Neural cell (in vitro differentiated cells): Measurements from ENCODE around the gene FOXA3. TPM values are rescaled to one million over a fixed set of nuclear protein-coding genes. Genes with fewer than 3 reads are reported as not detected.

Source experiments
- H2AFZ ChIP-seq: fragments of 200-600, 300-800 bp; sonication (generic), shearing (Covaris generic); 2 replicates; pipeline ENCODE4 v1.6.0; 2014; ENCODE audit warnings: low read depth, mild to moderate bottlenecking, antibody characterized with exemption, low read length, moderate library complexity
- H3F3A ChIP-seq: fragments of 200-600 bp; shearing (Covaris generic); 2 replicates; pipeline ENCODE4 v1.6.1; 2016; ENCODE audit warnings: mild to moderate bottlenecking, moderate library complexity, mixed read lengths, antibody characterized with exemption, low read length; ENCODE audit not compliant: insufficient read depth, poor library complexity, severe bottlenecking
- H3K27ac ChIP-seq: fragments of 200-600, 300-800 bp; sonication (generic), shearing (Covaris generic); 2 replicates; pipeline ENCODE4 v1.5.1; 2014; ENCODE audit warnings: mild to moderate bottlenecking, low read length, moderate library complexity
- H3K27me3 ChIP-seq: fragments of 300-800, 200-600 bp; sonication (generic), shearing (Covaris generic); 2 replicates; pipeline ENCODE4 v1.6.0; 2014; ENCODE audit warnings: mild to moderate bottlenecking, low read depth, low read length, moderate library complexity; ENCODE audit not compliant: insufficient read depth
- H3K36me3 ChIP-seq: fragments of 300-800, 200-600 bp; sonication (generic), shearing (Covaris generic); 2 replicates; pipeline ENCODE4 v1.5.1; 2014; ENCODE audit warnings: mild to moderate bottlenecking, antibody characterized with exemption, low read length, moderate library complexity; ENCODE audit not compliant: insufficient read depth
- H3K4me2 ChIP-seq: fragments of 300-800, 200-600 bp; sonication (generic), shearing (Covaris generic); 2 replicates; pipeline ENCODE4 v1.6.0; 2014; ENCODE audit warnings: mild to moderate bottlenecking, low read length
- H3K4me3 ChIP-seq: fragments of 300-800, 200-600 bp; sonication (generic), shearing (Covaris generic); 2 replicates; pipeline ENCODE4 v1.5.1; 2014; ENCODE audit warnings: mild to moderate bottlenecking, low read length, moderate library complexity
- H3K79me2 ChIP-seq: fragments of 200-600 bp; shearing (Covaris generic); replicated peaks from 2 replicates; pipeline ENCODE4 v1.6.0; 2014; ENCODE audit warnings: mild to moderate bottlenecking, low read length, moderate library complexity; ENCODE audit not compliant: insufficient read depth
- H3K9ac ChIP-seq: fragments of 300-800, 200-600 bp; sonication (generic), shearing (Covaris generic); 2 replicates; pipeline ENCODE4 v1.6.1; 2016; ENCODE audit warnings: mild to moderate bottlenecking, low read length, mixed read lengths
- H3K9me2 ChIP-seq: fragments of 200-600 bp; shearing (Covaris generic); 2 replicates; pipeline ENCODE4 v1.6.1; 2016; ENCODE audit warnings: mild to moderate bottlenecking, low read length, mixed read lengths; ENCODE audit not compliant: insufficient read depth
- H3K9me3 ChIP-seq: fragments of 200-600, 300-800 bp; sonication (generic), shearing (Covaris generic); 2 replicates; pipeline ENCODE4 v1.6.1; 2016; ENCODE audit warnings: mild to moderate bottlenecking, mixed run types, low read length, moderate library complexity, mixed read lengths
- H4K20me1 ChIP-seq: fragments of 200-600 bp; shearing (Covaris generic); 2 replicates; pipeline ENCODE4 v1.6.1; 2016; ENCODE audit warnings: mild to moderate bottlenecking, mixed run types; ENCODE audit not compliant: insufficient read depth
- CTCF ChIP-seq: fragments of 450-650 bp; IDR thresholded peaks from 2 replicates; pipeline ENCODE4 v1.5.1; 2014; ENCODE audit warnings: antibody characterized with exemption, mild to moderate bottlenecking, moderate library complexity; ENCODE audit not compliant: poor library complexity, severe bottlenecking
- EP300 ChIP-seq: fragments of 450-650 bp; conservative IDR thresholded peaks from 2 replicates; pipeline ENCODE4 v1.6.1; 2014; ENCODE audit warnings: antibody characterized with exemption, mild to moderate bottlenecking, moderate library complexity; ENCODE audit not compliant: poor library complexity, severe bottlenecking
- EZH2 ChIP-seq: fragments of 200-600, 300-800 bp; shearing (Covaris generic), sonication (generic); IDR thresholded peaks from 2 replicates; pipeline ENCODE4 v1.6.1; 2014; ENCODE audit warnings: antibody characterized with exemption, low read length, borderline replicate concordance, mild to moderate bottlenecking; ENCODE audit not compliant: insufficient read depth, poor library complexity, severe bottlenecking
- MXI1 ChIP-seq: fragments of 450-650 bp; conservative IDR thresholded peaks from 2 replicates; pipeline ENCODE4 v1.6.1; 2014; ENCODE audit warnings: antibody characterized with exemption, mild to moderate bottlenecking; ENCODE audit not compliant: poor library complexity, severe bottlenecking
- POLR2AphosphoS5 ChIP-seq: IDR thresholded peaks from 2 replicates; pipeline ENCODE4 v1.6.1; 2012
- RAD21 ChIP-seq: fragments of 450-650 bp; conservative IDR thresholded peaks from 2 replicates; pipeline ENCODE4 v1.6.1; 2014; ENCODE audit warnings: antibody characterized with exemption, mild to moderate bottlenecking, moderate library complexity
- SMC3 ChIP-seq: fragments of 450-650 bp; conservative IDR thresholded peaks from 2 replicates; pipeline ENCODE4 v1.6.1; 2014; ENCODE audit warnings: antibody characterized with exemption, mild to moderate bottlenecking, moderate library complexity; ENCODE audit not compliant: poor library complexity
- TAF1 ChIP-seq: IDR thresholded peaks from 2 replicates; pipeline ENCODE4 v1.6.1; 2012; ENCODE audit warnings: low read depth
- polyA plus RNA-seq: library from polyadenylated mRNA; depleted of rRNA; stranded (reverse); fragments of >200 nt; gene quantifications from 2 replicates; pipeline ENCODE4 v1.2.3, GENCODE V29; 2014
- TF ChIP-seq, protein P1 (sequence below): IDR thresholded peaks from 2 replicates; pipeline ENCODE4 v1.6.1; 2012; ENCODE audit warnings: borderline replicate concordance

FOXA3 gene
- polyA plus RNA-seq, 1 donor from 2014 or later = not detected

GRCh38 chr19:45862271-45862563, 1.9 kb upstream of the FOXA3 start:
- peaks cover 7% of the 10 kb centered on the region for H3K79me2 ChIP-seq
- peak; percentile 35 for TF ChIP-seq SMC3
- TF ChIP-seq CTCF = no peak
- no peak for TF ChIP-seq TAF1
- no peak for TF ChIP-seq POLR2AphosphoS5
- TF ChIP-seq MXI1 = no peak
- TF ChIP-seq EZH2 = no peak
- TF ChIP-seq, protein P1, sequence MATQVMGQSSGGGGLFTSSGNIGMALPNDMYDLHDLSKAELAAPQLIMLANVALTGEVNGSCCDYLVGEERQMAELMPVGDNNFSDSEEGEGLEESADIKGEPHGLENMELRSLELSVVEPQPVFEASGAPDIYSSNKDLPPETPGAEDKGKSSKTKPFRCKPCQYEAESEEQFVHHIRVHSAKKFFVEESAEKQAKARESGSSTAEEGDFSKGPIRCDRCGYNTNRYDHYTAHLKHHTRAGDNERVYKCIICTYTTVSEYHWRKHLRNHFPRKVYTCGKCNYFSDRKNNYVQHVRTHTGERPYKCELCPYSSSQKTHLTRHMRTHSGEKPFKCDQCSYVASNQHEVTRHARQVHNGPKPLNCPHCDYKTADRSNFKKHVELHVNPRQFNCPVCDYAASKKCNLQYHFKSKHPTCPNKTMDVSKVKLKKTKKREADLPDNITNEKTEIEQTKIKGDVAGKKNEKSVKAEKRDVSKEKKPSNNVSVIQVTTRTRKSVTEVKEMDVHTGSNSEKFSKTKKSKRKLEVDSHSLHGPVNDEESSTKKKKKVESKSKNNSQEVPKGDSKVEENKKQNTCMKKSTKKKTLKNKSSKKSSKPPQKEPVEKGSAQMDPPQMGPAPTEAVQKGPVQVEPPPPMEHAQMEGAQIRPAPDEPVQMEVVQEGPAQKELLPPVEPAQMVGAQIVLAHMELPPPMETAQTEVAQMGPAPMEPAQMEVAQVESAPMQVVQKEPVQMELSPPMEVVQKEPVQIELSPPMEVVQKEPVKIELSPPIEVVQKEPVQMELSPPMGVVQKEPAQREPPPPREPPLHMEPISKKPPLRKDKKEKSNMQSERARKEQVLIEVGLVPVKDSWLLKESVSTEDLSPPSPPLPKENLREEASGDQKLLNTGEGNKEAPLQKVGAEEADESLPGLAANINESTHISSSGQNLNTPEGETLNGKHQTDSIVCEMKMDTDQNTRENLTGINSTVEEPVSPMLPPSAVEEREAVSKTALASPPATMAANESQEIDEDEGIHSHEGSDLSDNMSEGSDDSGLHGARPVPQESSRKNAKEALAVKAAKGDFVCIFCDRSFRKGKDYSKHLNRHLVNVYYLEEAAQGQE = no peak
- no peak for TF ChIP-seq EP300
- TF ChIP-seq RAD21 = peak; percentile 23
- H3K4me2 ChIP-seq = peak overlapping the region; percentile 41
- no peaks in the 10 kb centered on the region for H3K9me2 ChIP-seq
- H3K27me3 ChIP-seq = peaks cover 35% of the 10 kb centered on the region
- peak overlapping the region; percentile 93 for H3K27ac ChIP-seq
- peak overlapping the region; percentile 66 for H2AFZ ChIP-seq
- H3K36me3 ChIP-seq = no peaks in the 10 kb centered on the region
- peak overlapping the region; percentile 77 for H3K4me3 ChIP-seq
- H3K9me3 ChIP-seq = no peaks in the 10 kb centered on the region
- peak overlapping the region; percentile 86 for H3K9ac ChIP-seq
- no peaks in the 10 kb centered on the region for H4K20me1 ChIP-seq
- H3F3A ChIP-seq = no peaks in the 10 kb centered on the region

GRCh38 chr19:45862564-45863334, 1.4 kb upstream of the FOXA3 start, which contains the start of gene SYMPK:
Gene SYMPK, minus strand, starts transcription at chr19:45863147. Its CDS starts 8,652 bp downstream, at chr19:45854495.
- H4K20me1 ChIP-seq = no peaks in the 10 kb centered on the region
- peak within 1 kb of the TSS; percentile 66 for H2AFZ ChIP-seq
- H3F3A ChIP-seq = no peaks in the 10 kb centered on the region
- H3K4me3 ChIP-seq = peak within 1 kb of the TSS; percentile 77
- H3K36me3 ChIP-seq = no peaks in the 10 kb centered on the region
- H3K27me3 ChIP-seq = peaks cover 35% of the 10 kb centered on the region
- peak; percentile 97 for TF ChIP-seq POLR2AphosphoS5
- peak; percentile 27 for TF ChIP-seq CTCF
- TF ChIP-seq, protein P1 = peak; percentile 69
- peak; percentile 87 for TF ChIP-seq MXI1
- no peak for TF ChIP-seq RAD21
- peak; percentile 92 for TF ChIP-seq TAF1
- TF ChIP-seq EZH2 = no peak
- peak within 1 kb of the TSS; percentile 41 for H3K4me2 ChIP-seq
- H3K79me2 ChIP-seq = peaks cover 7% of the 10 kb centered on the region
- H3K9me3 ChIP-seq = no peaks in the 10 kb centered on the region
- peak within 1 kb of the TSS; percentile 93 for H3K27ac ChIP-seq
- no peaks in the 10 kb centered on the region for H3K9me2 ChIP-seq
- H3K9ac ChIP-seq = peak within 1 kb of the TSS; percentile 86
